H9 (cell line): Measurements from ENCODE around the gene ZC3HAV1L. TPM values are rescaled to one million over a fixed set of nuclear protein-coding genes. Genes with fewer than 3 reads are reported as not detected.
A peak's percentile ranks its signal among the peaks of the same experiment; 100 is the strongest.

Experiments used
- DNase-seq: peaks from one replicate; pipeline ENCODE4 v3.0.0-alpha.2; 2017
- H2AFZ ChIP-seq: one replicate; pipeline ENCODE4 v1.6.1; 2013; ENCODE audit warnings: mild to moderate bottlenecking, low read length, control low read depth, moderate library complexity
- H2AK5ac ChIP-seq: 2 replicates; pipeline ENCODE4 v1.6.1; 2013; ENCODE audit warnings: low read length, control low read depth, mixed read lengths; ENCODE audit not compliant: insufficient read length
- H2BK120ac ChIP-seq: one replicate; pipeline ENCODE4 v1.6.1; 2013; ENCODE audit warnings: low read depth, mild to moderate bottlenecking, low read length, control low read depth, inconsistent platforms; ENCODE audit not compliant: poor library complexity, severe bottlenecking
- H2BK12ac ChIP-seq: 2 replicates; pipeline ENCODE4 v1.6.1; 2013; ENCODE audit warnings: low read length, control low read depth, mixed read lengths, low read depth; ENCODE audit not compliant: insufficient read length
- H2BK15ac ChIP-seq: 2 replicates; pipeline ENCODE4 v1.6.1; 2013; ENCODE audit warnings: low read depth, low read length, control low read depth
- H2BK20ac ChIP-seq: one replicate; pipeline ENCODE4 v1.6.1; 2013; ENCODE audit warnings: low read depth, mild to moderate bottlenecking, low read length, control low read depth, inconsistent platforms; ENCODE audit not compliant: poor library complexity, severe bottlenecking
- H2BK5ac ChIP-seq: 2 replicates; pipeline ENCODE4 v1.6.1; 2013; ENCODE audit warnings: low read length, control low read depth, mixed read lengths; ENCODE audit not compliant: insufficient read length
- H3K14ac ChIP-seq: 2 replicates; pipeline ENCODE4 v1.6.1; 2013; ENCODE audit warnings: low read length, control low read depth; ENCODE audit not compliant: insufficient read depth
- H3K18ac ChIP-seq: 2 replicates; pipeline ENCODE4 v1.6.1; 2013; ENCODE audit warnings: low read depth, mild to moderate bottlenecking, mixed read lengths, low read length, control low read depth; ENCODE audit not compliant: insufficient read length
- H3K23ac ChIP-seq: 2 replicates; pipeline ENCODE4 v1.6.1; 2013; ENCODE audit warnings: low read length, control low read depth, mixed read lengths, low read depth; ENCODE audit not compliant: insufficient read length
- H3K23me2 ChIP-seq: 2 replicates; pipeline ENCODE4 v1.6.1; 2013; ENCODE audit warnings: low read depth, mild to moderate bottlenecking, mixed read lengths, low read length, control low read depth; ENCODE audit not compliant: insufficient read length, poor library complexity, severe bottlenecking
- H3K27ac ChIP-seq: 2 replicates; pipeline ENCODE4 v1.5.1; 2013; ENCODE audit warnings: low read length, control low read depth, mixed read lengths, low read depth; ENCODE audit not compliant: insufficient read length
- H3K27me3 ChIP-seq: 2 replicates; pipeline ENCODE4 v1.6.1; 2013; ENCODE audit warnings: low read length, control low read depth, inconsistent platforms; ENCODE audit not compliant: insufficient read depth
- H3K4ac ChIP-seq: 2 replicates; pipeline ENCODE4 v1.6.1; 2013; ENCODE audit warnings: low read depth, mild to moderate bottlenecking, control low read depth, inconsistent platforms, low read length, moderate library complexity
- H3K4me1 ChIP-seq: 2 replicates; pipeline ENCODE4 v1.6.1; 2013; ENCODE audit warnings: low read length, control low read depth, inconsistent platforms; ENCODE audit not compliant: insufficient read depth
- H3K4me2 ChIP-seq: 2 replicates; pipeline ENCODE4 v1.6.1; 2013; ENCODE audit warnings: low read length, control low read depth, mixed read lengths; ENCODE audit not compliant: insufficient read length, insufficient read depth
- H3K56ac ChIP-seq: 2 replicates; pipeline ENCODE4 v1.6.1; 2013; ENCODE audit warnings: low read depth, mild to moderate bottlenecking, mixed read lengths, low read length, control low read depth; ENCODE audit not compliant: insufficient read length
- H3K79me1 ChIP-seq: 2 replicates; pipeline ENCODE4 v1.6.1; 2013; ENCODE audit warnings: low read depth, mild to moderate bottlenecking, moderate library complexity, low read length, control low read depth, inconsistent platforms; ENCODE audit not compliant: insufficient read depth, poor library complexity, severe bottlenecking
- H3K79me2 ChIP-seq: 2 replicates; pipeline ENCODE4 v1.6.1; 2013; ENCODE audit warnings: low read length, control low read depth, inconsistent platforms; ENCODE audit not compliant: insufficient read depth
- H3K9ac ChIP-seq: 2 replicates; pipeline ENCODE4 v1.6.1; 2013; ENCODE audit warnings: low read length, control low read depth, mixed read lengths; ENCODE audit not compliant: insufficient read length; ENCODE audit errors: extremely low read depth
- H3K9me3 ChIP-seq: one replicate; pipeline ENCODE4 v1.6.1; 2013; ENCODE audit warnings: low read depth, low read length, inconsistent platforms; ENCODE audit not compliant: control insufficient read depth
- H3T11ph ChIP-seq: one replicate; pipeline ENCODE4 v1.6.1; 2013; ENCODE audit warnings: mild to moderate bottlenecking, low read length, control low read depth, inconsistent platforms
- H4K20me1 ChIP-seq: one replicate; pipeline ENCODE4 v1.6.1; 2013; ENCODE audit not compliant: control insufficient read depth, insufficient read length, insufficient read depth
- H4K5ac ChIP-seq: 2 replicates; pipeline ENCODE4 v1.6.1; 2013; ENCODE audit warnings: low read depth, mild to moderate bottlenecking, mixed read lengths, low read length, control low read depth; ENCODE audit not compliant: insufficient read length
- H4K8ac ChIP-seq: replicated peaks from 2 replicates; pipeline ENCODE4 v1.6.1; 2013; ENCODE audit warnings: low read length, control low read depth, mixed read lengths, low read depth; ENCODE audit not compliant: insufficient read length
- H4K91ac ChIP-seq: 2 replicates; pipeline ENCODE4 v1.6.1; 2013; ENCODE audit warnings: low read depth, mild to moderate bottlenecking, moderate library complexity, mixed read lengths, low read length, control low read depth; ENCODE audit not compliant: insufficient read length
- H3K27ac Mint-ChIP-seq, 3 experiments: 2 replicates in 2 of 3; 3 replicates in 1 of 3; pipeline ENCODE4 v1.8.0; 2020 to 2021; ENCODE audit warnings: mixed read lengths in 3 of 3, mild to moderate bottlenecking in 1 of 3, moderate library complexity in 1 of 3
- H3K27me3 Mint-ChIP-seq: 2 replicates; pipeline ENCODE4 v1.8.0; 2021; ENCODE audit warnings: low read depth, mild to moderate bottlenecking, moderate library complexity, mixed read lengths
- H3K36me3 Mint-ChIP-seq, 3 experiments: 2 replicates in 2 of 3; 3 replicates in 1 of 3; pipeline ENCODE4 v1.8.0; 2020 to 2021; ENCODE audit warnings: low read depth in 3 of 3, mixed read lengths in 3 of 3; ENCODE audit not compliant: insufficient read depth in 1 of 3
- H3K4me1 Mint-ChIP-seq, 2 experiments: 2 replicates each; pipeline ENCODE4 v1.8.0; 2020; ENCODE audit warnings: mixed read lengths in 2 of 2
- H3K4me3 Mint-ChIP-seq, 2 experiments: 2 replicates in 1 of 2; 3 replicates in 1 of 2; pipeline ENCODE4 v1.8.0; 2020 to 2021; ENCODE audit warnings: mild to moderate bottlenecking in 2 of 2, mixed read lengths in 2 of 2, moderate library complexity in 1 of 2
- H3K9me3 Mint-ChIP-seq, 2 experiments: 2 replicates in 1 of 2; 3 replicates in 1 of 2; pipeline ENCODE4 v1.8.0; 2020; ENCODE audit warnings: mild to moderate bottlenecking in 2 of 2, mixed read lengths in 2 of 2, moderate library complexity in 1 of 2
- CTCF ChIP-seq: fragments of 200-600 bp; sonication (generic); conservative IDR thresholded peaks from 3 replicates; pipeline ENCODE4 v1.8.0; 2021; ENCODE audit warnings: antibody characterized with exemption, mild to moderate bottlenecking
- WGBS: extraction: QIAGEN DNeasy Blood & Tissue Kit; methylation state at CpG from one replicate; pipeline ENCODE4 v1.1.7; 2013; ENCODE audit warnings: missing lambda C conversion rate, low lambda C conversion rate, mixed read lengths; ENCODE audit not compliant: insufficient read length; ENCODE audit errors: extremely low coverage; 5-methylcytosine and 5-hydroxymethylcytosine counted together
- total RNA-seq: library from RNA; stranded (reverse); gene quantifications from 2 replicates; pipeline ENCODE4 v1.2.1, GENCODE V29; 2021

Gene ZC3HAV1L
- total RNA-seq, 1 experiment from 2014 or later = not detected

- no peaks in the 10 kb centered on the region for H3K27me3 ChIP-seq
- H2BK20ac ChIP-seq = no peak overlapping the region
- peaks cover 2% of the 10 kb centered on the region; the same call in 1 of the 2 replicates for H3K4me1 ChIP-seq
- H4K8ac ChIP-seq = no peak overlapping the region
- H2BK5ac ChIP-seq = no peak overlapping the region
- Mint-ChIP-seq H3K27me3 (no peaks in the 10 kb centered on the region), H3K4me1 (peaks cover 12 to 13% of the 10 kb centered on the region in 2 experiments), H3K9me3 (no peaks in the 10 kb centered on the region; a peak in 2 of 5 replicates), H3K27ac (no peak overlapping the region), H3K4me3 (peak overlapping the region in 1 of 2 experiments; percentile 72; a peak in 3 of 5 replicates), H3K36me3 (peaks cover 0 to 1% (median 0%) of the 10 kb centered on the region in 3 experiments; a peak in 2 of 7 replicates)
- H2BK15ac ChIP-seq = no peak overlapping the region
- peaks cover 7% of the 10 kb centered on the region for H3K23me2 ChIP-seq
- H3K27ac ChIP-seq = no peak overlapping the region
- no peak overlapping the region for H4K91ac ChIP-seq
- H3K23ac ChIP-seq = no peak overlapping the region
- H3K18ac ChIP-seq = no peak overlapping the region
- no peak overlapping the region for H2AK5ac ChIP-seq
- DNase-seq = peak; percentile 55
- no peak overlapping the region for H3K56ac ChIP-seq
- peak overlapping the region; percentile 98; the same call in 1 of the 2 replicates for H3K14ac ChIP-seq
- no peak overlapping the region for H2BK12ac ChIP-seq
- no peak overlapping the region for H2BK120ac ChIP-seq
- no peak overlapping the region for H4K5ac ChIP-seq
- no peak overlapping the region for H3T11ph ChIP-seq
- H3K79me2 ChIP-seq = no peaks in the 10 kb centered on the region
- no peaks in the 10 kb centered on the region for H3K9me3 ChIP-seq
- H4K20me1 ChIP-seq = no peaks in the 10 kb centered on the region
- peak overlapping the region; percentile 33 for H3K4me2 ChIP-seq
- H3K4ac ChIP-seq = no peak overlapping the region
- H3K9ac ChIP-seq = no peak overlapping the region
- WGBS = no CpG with 5 or more reads among the region's 47 CpGs
- no peak for TF ChIP-seq CTCF
- H3K79me1 ChIP-seq = no peaks in the 10 kb centered on the region
- no peak overlapping the region for H2AFZ ChIP-seq
These were observed 822 bp downstream of the ZC3HAV1L start for GRCh38 chr7:139034855-139035585.
